ENCODE measurements around the gene TNF. TPM values are rescaled to one million over a fixed set of nuclear protein-coding genes. Genes with fewer than 3 reads are reported as not detected.
A peak's percentile ranks its signal among the peaks of the same experiment; 100 is the strongest.

Gene TNF
- total RNA-seq, 1 experiment from 2014 or later: not detected

DNA sequence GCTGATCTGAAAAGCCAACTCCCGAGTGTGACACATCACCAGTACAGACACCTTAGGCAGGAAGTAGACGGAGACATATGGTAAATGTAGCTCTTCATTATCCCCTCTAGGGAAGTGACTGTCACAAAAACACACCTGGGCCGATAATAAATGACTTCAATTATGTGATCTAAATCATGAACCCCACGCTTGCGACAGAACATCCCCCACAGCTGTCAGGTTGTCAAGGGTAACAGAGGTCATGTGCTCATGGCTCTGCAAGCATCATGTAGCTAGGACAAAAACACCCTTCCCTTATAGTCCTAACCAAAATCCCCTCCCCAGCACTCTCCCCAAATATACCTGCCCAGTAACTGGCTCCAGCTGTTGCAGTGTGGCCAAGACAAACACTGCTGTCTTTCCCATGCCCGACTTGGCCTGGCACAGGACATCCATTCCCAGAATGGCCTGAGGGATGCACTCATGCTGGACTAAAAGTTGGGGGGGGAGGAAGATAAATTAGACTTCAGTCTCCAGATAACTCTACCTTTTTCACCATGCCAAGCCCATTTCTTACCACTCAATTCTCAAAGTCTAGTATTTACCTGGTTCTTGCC, 36.5 kb upstream of the TNF start:
- ChIA-PET POLR2A (ENCODE audit: unreplicated experiment) (no interaction called here), CTCF (no interaction called here)
- H3K27me3 ChIP-seq (ENCODE audit: low read length): no peaks in the 10 kb centered on the region
- peak overlapping the region; percentile 92 for H3K4me2 ChIP-seq (ENCODE audit: low read length)
- peaks cover 80% of the 10 kb centered on the region for H3K79me2 ChIP-seq (ENCODE audit: low read length)
- DNase-seq (no peak), ATAC-seq (no peak)
- peaks cover 63% of the 10 kb centered on the region for H3K36me3 ChIP-seq (ENCODE audit: low read depth, low read length)
- H3K4me3 ChIP-seq (ENCODE audit: low read length): peak overlapping the region; percentile 92
- no TSS peak for BruUV-seq (replicated peaks)
- H3K27ac ChIP-seq (ENCODE audit: low read length): no peak overlapping the region
- H3K9ac ChIP-seq (ENCODE audit: low read length): 0 out of 2 replicates have a peak overlapping the region, but pooled peaks have one; percentile 99
- H3F3A ChIP-seq (ENCODE audit: low read length, unreplicated experiment): no peaks in the 10 kb centered on the region
- TF ChIP-seq EZH2 (IDR thresholded peaks at IDR 0.05; ENCODE audit: low read length, unreplicated experiment) (no peak), EZH2phosphoT487 (IDR thresholded peaks at IDR 0.05; ENCODE audit: borderline replicate concordance, low read length) (no peak)
- TF ChIP-seq, protein P1, sequence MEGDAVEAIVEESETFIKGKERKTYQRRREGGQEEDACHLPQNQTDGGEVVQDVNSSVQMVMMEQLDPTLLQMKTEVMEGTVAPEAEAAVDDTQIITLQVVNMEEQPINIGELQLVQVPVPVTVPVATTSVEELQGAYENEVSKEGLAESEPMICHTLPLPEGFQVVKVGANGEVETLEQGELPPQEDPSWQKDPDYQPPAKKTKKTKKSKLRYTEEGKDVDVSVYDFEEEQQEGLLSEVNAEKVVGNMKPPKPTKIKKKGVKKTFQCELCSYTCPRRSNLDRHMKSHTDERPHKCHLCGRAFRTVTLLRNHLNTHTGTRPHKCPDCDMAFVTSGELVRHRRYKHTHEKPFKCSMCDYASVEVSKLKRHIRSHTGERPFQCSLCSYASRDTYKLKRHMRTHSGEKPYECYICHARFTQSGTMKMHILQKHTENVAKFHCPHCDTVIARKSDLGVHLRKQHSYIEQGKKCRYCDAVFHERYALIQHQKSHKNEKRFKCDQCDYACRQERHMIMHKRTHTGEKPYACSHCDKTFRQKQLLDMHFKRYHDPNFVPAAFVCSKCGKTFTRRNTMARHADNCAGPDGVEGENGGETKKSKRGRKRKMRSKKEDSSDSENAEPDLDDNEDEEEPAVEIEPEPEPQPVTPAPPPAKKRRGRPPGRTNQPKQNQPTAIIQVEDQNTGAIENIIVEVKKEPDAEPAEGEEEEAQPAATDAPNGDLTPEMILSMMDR (conservative IDR thresholded peaks at IDR 0.05; ENCODE audit: low read depth, low read length): no peak
- H4K20me1 ChIP-seq (ENCODE audit: low read length): peaks cover 62% of the 10 kb centered on the region
- no peaks in the 10 kb centered on the region for H3K9me2 ChIP-seq (replicated peaks; ENCODE audit: low read length)
- intact Hi-C loops (cut with micrococcal nuclease): no loop called here
- peaks cover 26% of the 10 kb centered on the region for H3K4me1 ChIP-seq (ENCODE audit: insufficient read depth, low read length)
- H2AFZ ChIP-seq (ENCODE audit: low read length): no peak overlapping the region
- no peaks in the 10 kb centered on the region for H3K9me3 ChIP-seq (ENCODE audit: low read length)

DNA sequence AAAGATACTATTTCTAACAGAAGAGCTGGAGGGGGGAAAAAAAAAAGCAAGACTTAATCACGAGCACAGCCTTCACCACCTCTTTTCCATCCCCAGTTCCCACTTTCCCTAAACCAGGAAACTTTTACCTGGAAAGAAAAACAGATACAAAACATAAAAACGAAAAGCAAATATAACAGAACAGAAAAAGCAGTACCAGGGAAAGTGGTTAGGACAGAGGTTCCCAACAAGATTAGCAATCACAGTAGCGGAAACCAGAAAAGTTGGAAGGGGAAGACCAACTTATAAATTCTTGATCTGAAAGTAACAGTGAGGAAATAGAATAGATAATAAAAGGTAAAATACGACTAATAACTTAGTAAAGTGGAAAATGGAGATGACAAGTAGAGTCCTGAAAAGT, 34.7 kb upstream of the TNF start:
- TF ChIP-seq EZH2phosphoT487 (IDR thresholded peaks at IDR 0.05; ENCODE audit: borderline replicate concordance, low read length): no peak
- TF ChIP-seq, protein P1 (conservative IDR thresholded peaks at IDR 0.05; ENCODE audit: low read depth, low read length): no peak
- no peak for TF ChIP-seq EZH2 (IDR thresholded peaks at IDR 0.05; ENCODE audit: low read length, unreplicated experiment)
- ChIA-PET POLR2A (ENCODE audit: unreplicated experiment) (interaction anchor here (0.6 kb wide), 1 partner anchor 14 kb away, joined by 3 read pairs; no protein-coding TSS in a partner anchor), CTCF (no interaction called here)
- no peak for DNase-seq
- Histone ChIP-seq H3K4me1 (ENCODE audit: insufficient read depth, low read length) (peaks cover 26% of the 10 kb centered on the region), H3K9me3 (ENCODE audit: low read length) (no peaks in the 10 kb centered on the region), H3K9me2 (replicated peaks; ENCODE audit: low read length) (no peaks in the 10 kb centered on the region), H3F3A (ENCODE audit: low read length, unreplicated experiment) (no peaks in the 10 kb centered on the region), H3K27me3 (ENCODE audit: low read length) (no peaks in the 10 kb centered on the region), H2AFZ (ENCODE audit: low read length) (no peak overlapping the region), H3K9ac (ENCODE audit: low read length) (peak overlapping the region; percentile 99), H4K20me1 (ENCODE audit: low read length) (peaks cover 50% of the 10 kb centered on the region), H3K27ac (ENCODE audit: low read length) (peak overlapping the region; percentile 90; the same call in 1 of the 2 replicates), H3K4me2 (ENCODE audit: low read length) (peak overlapping the region; percentile 92), H3K79me2 (ENCODE audit: low read length) (peaks cover 72% of the 10 kb centered on the region), H3K4me3 (ENCODE audit: low read length) (peak overlapping the region; percentile 92), H3K36me3 (ENCODE audit: low read depth, low read length) (peaks cover 47% of the 10 kb centered on the region)
- intact Hi-C loops (cut with micrococcal nuclease): no loop called here
- ATAC-seq: no peak
- BruUV-seq (replicated peaks): no TSS peak

DNA sequence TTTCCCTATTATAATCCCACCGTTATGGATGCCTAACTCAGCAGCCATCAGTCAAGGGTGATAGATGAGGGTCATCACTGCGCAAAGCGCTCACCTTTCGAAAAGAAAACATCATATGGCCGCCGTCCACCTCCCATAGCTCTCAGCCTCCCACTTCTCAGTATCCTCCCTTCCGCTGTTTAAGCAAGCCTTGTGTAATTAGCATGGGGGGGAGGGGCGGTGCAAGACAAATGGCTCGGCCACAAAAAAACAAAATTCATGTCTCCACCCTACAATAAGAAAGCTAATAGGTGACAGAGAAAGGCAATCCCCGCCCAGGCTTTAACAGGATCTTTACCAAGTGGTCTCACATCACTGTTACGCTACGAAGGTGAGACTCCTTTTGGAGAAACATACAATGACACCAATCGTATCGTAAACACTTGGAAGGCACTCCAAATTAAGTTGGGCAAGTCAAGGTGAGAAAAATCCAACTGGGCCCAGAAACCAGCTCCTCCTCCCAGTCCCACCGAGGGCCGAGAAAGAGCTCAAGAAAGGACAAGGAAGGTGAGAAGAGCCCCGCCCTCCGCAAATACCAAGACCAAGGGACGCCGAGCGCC, 34.2 kb upstream of the TNF start:
- peak overlapping the region; percentile 99 for H3K9ac ChIP-seq (ENCODE audit: low read length)
- TF ChIP-seq, protein P1 (conservative IDR thresholded peaks at IDR 0.05; ENCODE audit: low read depth, low read length): no peak
- TF ChIP-seq EZH2 (IDR thresholded peaks at IDR 0.05; ENCODE audit: low read length, unreplicated experiment) (no peak), EZH2phosphoT487 (IDR thresholded peaks at IDR 0.05; ENCODE audit: borderline replicate concordance, low read length) (no peak)
- H3K27me3 ChIP-seq (ENCODE audit: low read length): no peaks in the 10 kb centered on the region
- H4K20me1 ChIP-seq (ENCODE audit: low read length): peaks cover 45% of the 10 kb centered on the region
- peak overlapping the region; percentile 92 for H3K4me2 ChIP-seq (ENCODE audit: low read length)
- H3K9me2 ChIP-seq (replicated peaks; ENCODE audit: low read length): no peaks in the 10 kb centered on the region
- H3K79me2 ChIP-seq (ENCODE audit: low read length): peaks cover 66% of the 10 kb centered on the region
- ATAC-seq (0 out of 2 replicates have a peak, but pooled peaks have one; percentile 5), DNase-seq (peak; percentile 37)
- POLR2A ChIA-PET (ENCODE audit: unreplicated experiment): interaction anchor here (0.5 to 1.4 kb wide), 7 partner anchors 14 to 1777 kb away, joined by 3 to 7 read pairs (median 4); no protein-coding TSS in a partner anchor
- intact Hi-C loops (cut with micrococcal nuclease): no loop called here
- peak overlapping the region; percentile 92 for H3K4me3 ChIP-seq (ENCODE audit: low read length)
- peak overlapping the region; percentile 90 for H3K27ac ChIP-seq (ENCODE audit: low read length)
- peaks cover 41% of the 10 kb centered on the region for H3K36me3 ChIP-seq (ENCODE audit: low read depth, low read length)
- no TSS peak for BruUV-seq (replicated peaks)
- H2AFZ ChIP-seq (ENCODE audit: low read length): peak overlapping the region; percentile 82; the same call in 1 of the 2 replicates
- no peaks in the 10 kb centered on the region for H3F3A ChIP-seq (ENCODE audit: low read length, unreplicated experiment)
- CTCF ChIA-PET: interaction anchor here (1.0 kb wide), 1 partner anchor 47 kb away, joined by 6 read pairs; no protein-coding TSS in a partner anchor
- peaks cover 26% of the 10 kb centered on the region for H3K4me1 ChIP-seq (ENCODE audit: insufficient read depth, low read length)
- H3K9me3 ChIP-seq (ENCODE audit: low read length): no peaks in the 10 kb centered on the region

Data from PC-3 (cell line).